HUES6 (cell line): ENCODE results near the gene SLC35A5.

Source experiments
- H3K27ac ChIP-seq: 2 replicates; pipeline ENCODE4 v1.7.0; 2013; ENCODE audit warnings: low read depth, mild to moderate bottlenecking, low read length, inconsistent platforms
- H3K27me3 ChIP-seq: 2 replicates; pipeline ENCODE4 v1.6.1; 2013; ENCODE audit warnings: low read length; ENCODE audit not compliant: control insufficient read depth, insufficient read depth
- H3K36me3 ChIP-seq: 2 replicates; pipeline ENCODE4 v1.6.1; 2013; ENCODE audit warnings: low read length; ENCODE audit not compliant: control insufficient read depth, insufficient read depth
- H3K4me1 ChIP-seq: 2 replicates; pipeline ENCODE4 v1.6.1; 2013; ENCODE audit warnings: low read length; ENCODE audit not compliant: control insufficient read depth, insufficient read depth
- H3K4me3 ChIP-seq: 2 replicates; pipeline ENCODE4 v1.5.1; 2013; ENCODE audit warnings: low read depth, low read length
- H3K9ac ChIP-seq: one replicate; pipeline ENCODE4 v1.6.1; 2013; ENCODE audit warnings: mild to moderate bottlenecking, low read length
- H3K9me3 ChIP-seq: 2 replicates; pipeline ENCODE4 v1.6.1; 2013; ENCODE audit warnings: low read depth, low read length; ENCODE audit not compliant: control insufficient read depth, insufficient read depth

The SLC35A5 gene

DNA sequence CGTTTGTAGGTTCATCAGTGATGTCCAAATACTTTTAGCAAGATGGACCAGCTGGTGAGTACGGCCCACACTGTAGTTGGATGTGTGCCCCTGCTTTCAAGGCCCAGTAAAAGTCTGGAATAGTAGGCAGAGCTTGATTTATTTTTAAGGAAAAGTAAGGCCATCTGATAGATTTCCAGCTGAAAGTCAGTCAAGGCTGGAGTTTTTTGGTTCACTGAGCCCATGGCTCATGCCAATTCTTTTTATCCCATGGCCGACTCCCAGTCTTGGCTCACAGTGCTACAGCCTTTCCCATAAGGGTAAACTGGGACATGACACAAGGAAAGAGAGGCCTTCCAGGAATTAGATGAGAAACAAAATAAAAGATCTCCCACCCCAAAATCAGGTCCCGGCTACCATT lies 65.6 kb downstream of the SLC35A5 start:
- H3K27ac ChIP-seq = no peak overlapping the region
- H3K9ac ChIP-seq = no peak overlapping the region
- H3K4me3 ChIP-seq = no peak overlapping the region
- H3K4me1 ChIP-seq = peaks cover 26% of the 10 kb centered on the region
- H3K9me3 ChIP-seq = no peaks in the 10 kb centered on the region
- no peaks in the 10 kb centered on the region for H3K27me3 ChIP-seq
- H3K36me3 ChIP-seq = no peaks in the 10 kb centered on the region

DNA sequence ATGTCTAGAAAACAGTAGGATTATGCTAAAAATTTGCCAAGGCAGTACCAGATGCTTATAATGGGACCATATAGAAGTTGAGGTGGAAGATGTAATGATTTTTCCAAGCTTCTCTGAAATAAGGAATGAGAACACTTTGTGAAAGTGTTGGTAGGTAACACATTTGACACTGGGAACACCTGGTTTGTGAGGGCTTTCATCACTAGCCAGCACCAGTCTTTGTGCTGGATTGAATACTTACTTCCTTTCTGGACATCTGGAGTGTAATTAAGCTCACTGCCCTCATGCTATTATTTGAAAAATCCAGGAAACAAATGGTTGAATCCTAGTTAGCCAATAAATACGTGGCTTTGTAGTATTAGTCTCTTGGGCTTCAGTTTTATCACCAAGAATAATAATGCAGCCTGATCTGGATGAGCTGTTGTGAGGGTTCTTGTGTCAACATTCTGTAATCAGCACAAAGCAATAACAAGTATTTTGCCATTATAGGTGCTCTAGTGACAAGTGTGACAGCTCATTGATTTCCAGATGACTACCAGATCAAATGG lies 66.1 kb downstream of the SLC35A5 start:
- peaks cover 32% of the 10 kb centered on the region for H3K4me1 ChIP-seq

GRCh38 chr3:112629425-112629824 lies 67.6 kb downstream of the SLC35A5 start:
- no peak overlapping the region for H3K27ac ChIP-seq
- H3K27me3 ChIP-seq = no peaks in the 10 kb centered on the region
- no peak overlapping the region for H3K9ac ChIP-seq
- no peaks in the 10 kb centered on the region for H3K36me3 ChIP-seq
- no peaks in the 10 kb centered on the region for H3K9me3 ChIP-seq
- no peak overlapping the region for H3K4me3 ChIP-seq
- peaks cover 42% of the 10 kb centered on the region for H3K4me1 ChIP-seq

More for the DNA sequence above, 66.1 kb downstream of the SLC35A5 start:
- no peaks in the 10 kb centered on the region for H3K27me3 ChIP-seq
- no peaks in the 10 kb centered on the region for H3K9me3 ChIP-seq
- H3K36me3 ChIP-seq = no peaks in the 10 kb centered on the region
- no peak overlapping the region for H3K27ac ChIP-seq
- no peak overlapping the region for H3K4me3 ChIP-seq
- H3K9ac ChIP-seq = no peak overlapping the region

DNA sequence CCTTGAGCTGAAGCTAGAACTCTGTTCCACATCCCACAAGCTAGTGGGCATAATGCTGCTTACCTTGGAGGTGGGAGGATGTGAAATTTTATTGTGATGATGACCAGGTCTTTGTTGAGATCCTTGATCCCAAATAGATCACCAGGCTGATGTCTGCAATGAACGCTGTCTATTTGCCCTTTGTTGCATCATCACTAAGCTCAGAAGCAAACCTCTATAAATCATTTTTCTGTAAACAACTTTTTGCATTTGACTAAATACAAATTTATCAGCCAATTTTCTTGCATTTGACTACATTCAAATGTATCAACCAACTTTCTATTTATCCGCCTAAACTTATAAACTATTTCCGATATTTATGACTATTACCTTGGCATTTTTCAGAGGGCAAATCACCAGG lies 69.4 kb downstream of the SLC35A5 start:
- no peak overlapping the region for H3K27ac ChIP-seq
- H3K9ac ChIP-seq = no peak overlapping the region
- no peaks in the 10 kb centered on the region for H3K27me3 ChIP-seq
- H3K9me3 ChIP-seq = no peaks in the 10 kb centered on the region
- H3K4me3 ChIP-seq = no peak overlapping the region
- H3K4me1 ChIP-seq = peaks cover 53% of the 10 kb centered on the region
- no peaks in the 10 kb centered on the region for H3K36me3 ChIP-seq

DNA sequence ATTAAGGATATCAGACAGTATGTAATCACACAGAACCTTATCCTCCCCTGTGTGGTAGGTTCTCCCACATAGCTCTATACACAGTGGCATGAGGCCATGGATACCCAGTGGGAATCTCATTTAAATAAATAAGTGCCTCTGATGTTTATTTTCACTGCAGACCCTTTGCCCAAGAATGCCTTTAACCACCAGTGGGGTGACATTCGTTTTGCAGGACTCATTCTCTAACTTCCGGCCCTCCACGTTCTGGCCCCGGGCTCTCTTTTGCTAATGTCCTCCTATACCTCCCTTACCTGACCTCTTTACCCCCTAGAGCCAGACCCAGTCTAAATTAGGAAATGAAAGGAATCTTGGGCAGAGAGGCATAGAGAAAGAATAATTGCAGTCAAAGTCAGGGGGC lies 70.8 kb downstream of the SLC35A5 start:
- Histone ChIP-seq H3K4me3 (no peak overlapping the region), H3K4me1 (peaks cover 53% of the 10 kb centered on the region), H3K27ac (no peak overlapping the region), H3K27me3 (no peaks in the 10 kb centered on the region), H3K36me3 (no peaks in the 10 kb centered on the region), H3K9ac (no peak overlapping the region), H3K9me3 (no peaks in the 10 kb centered on the region)

DNA sequence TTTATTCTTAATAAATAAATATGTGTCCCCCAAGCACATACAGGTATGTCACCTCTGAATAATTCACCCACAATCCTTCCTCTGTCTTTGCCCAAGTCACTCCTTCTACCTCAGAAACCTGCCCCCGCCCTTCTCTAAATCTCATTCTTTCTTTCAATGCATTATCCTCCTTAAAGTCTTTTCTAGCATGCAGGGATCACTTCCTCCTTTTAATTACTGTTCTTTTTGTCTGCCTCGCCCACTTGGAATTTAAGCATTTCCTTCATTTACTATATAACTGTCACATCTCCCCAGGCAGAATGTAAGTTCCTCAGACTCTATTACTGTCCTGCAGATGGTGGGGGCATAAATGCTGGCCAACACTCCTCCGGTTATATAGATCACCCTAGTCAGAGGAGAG lies 71.3 kb downstream of the SLC35A5 start:
- H3K27me3 ChIP-seq = no peaks in the 10 kb centered on the region
- no peaks in the 10 kb centered on the region for H3K36me3 ChIP-seq
- H3K4me3 ChIP-seq = no peak overlapping the region
- H3K4me1 ChIP-seq = peaks cover 53% of the 10 kb centered on the region
- H3K9ac ChIP-seq = no peak overlapping the region
- peak overlapping the region; percentile 38; the same call in 1 of the 2 replicates for H3K27ac ChIP-seq
- no peaks in the 10 kb centered on the region for H3K9me3 ChIP-seq

DNA sequence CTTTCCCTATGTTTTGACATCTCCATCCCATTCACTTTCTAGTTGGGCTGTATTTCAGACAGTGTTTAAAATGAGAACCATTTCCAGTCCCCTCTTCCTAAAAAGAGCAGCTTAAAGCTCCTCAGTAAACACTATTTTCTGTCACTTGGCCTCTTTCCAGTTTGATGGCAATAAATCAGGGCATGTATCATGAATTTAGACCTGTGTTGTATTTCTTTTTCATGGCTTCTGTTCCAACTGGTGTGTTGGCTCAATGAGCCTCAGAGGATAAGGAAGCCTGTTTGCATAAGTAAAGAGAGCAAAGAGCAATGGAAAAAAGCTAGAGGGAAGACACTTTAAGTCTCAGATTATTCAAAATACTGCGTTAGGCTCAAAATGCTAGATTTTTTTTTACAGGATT lies 71.9 kb downstream of the SLC35A5 start:
- Histone ChIP-seq H3K9ac (no peak overlapping the region), H3K9me3 (no peaks in the 10 kb centered on the region), H3K4me1 (peaks cover 53% of the 10 kb centered on the region), H3K27ac (peak overlapping the region; percentile 38; the same call in 1 of the 2 replicates), H3K36me3 (no peaks in the 10 kb centered on the region), H3K27me3 (no peaks in the 10 kb centered on the region), H3K4me3 (no peak overlapping the region)

GRCh38 chr3:112634786-112635541 lies 73.1 kb downstream of the SLC35A5 start:
- H3K4me1 ChIP-seq = peaks cover 49% of the 10 kb centered on the region
- H3K9me3 ChIP-seq = no peaks in the 10 kb centered on the region
- no peak overlapping the region for H3K4me3 ChIP-seq
- H3K27me3 ChIP-seq = no peaks in the 10 kb centered on the region
- H3K27ac ChIP-seq = no peak overlapping the region
- H3K9ac ChIP-seq = no peak overlapping the region
- no peaks in the 10 kb centered on the region for H3K36me3 ChIP-seq
